Measurements from ENCODE around the gene EXOG.

EXOG gene

DNA sequence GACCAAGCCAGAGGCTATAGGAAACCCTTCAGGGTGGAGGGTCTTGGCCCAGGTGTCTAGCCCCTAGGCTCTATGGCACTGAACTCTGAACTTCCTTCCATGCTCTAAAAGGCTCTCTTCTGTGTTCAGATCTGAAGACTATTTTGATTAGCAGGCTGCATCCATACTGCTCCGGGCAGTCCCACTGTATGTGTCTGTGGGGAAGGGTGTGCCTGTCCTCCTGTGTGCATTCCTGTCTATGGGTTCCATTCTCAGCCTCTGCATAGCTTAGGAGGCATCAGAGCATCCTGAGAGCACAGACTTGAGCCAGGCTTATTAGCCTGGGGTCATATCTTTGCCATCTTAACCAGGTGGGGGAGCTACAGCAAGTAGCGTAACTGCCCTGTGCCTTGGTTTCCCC lies 38.0 kb downstream of the EXOG start:
- Histone ChIP-seq H3K9me3 (ENCODE audit: insufficient read depth, low read length) (no peaks in the 10 kb centered on the region), H3K4me3 (ENCODE audit: insufficient read depth, low read length, poor library complexity, severe bottlenecking) (no peak overlapping the region), H3K27ac (ENCODE audit: low read depth, low read length) (no peak overlapping the region), H2AFZ (ENCODE audit: low read depth, low read length, severe bottlenecking) (no peak overlapping the region), H3K27me3 (ENCODE audit: low read length) (no peaks in the 10 kb centered on the region), H3F3A (ENCODE audit: insufficient read depth) (no peaks in the 10 kb centered on the region), H3K9me2 (replicated peaks; ENCODE audit: insufficient read depth, low read length) (no peaks in the 10 kb centered on the region), H3K9ac (ENCODE audit: low read length) (no peak overlapping the region), H3K79me2 (ENCODE audit: insufficient read depth, low read length) (no peaks in the 10 kb centered on the region), H3K4me2 (ENCODE audit: low read depth, low read length, poor library complexity, severe bottlenecking) (no peak overlapping the region), H4K20me1 (ENCODE audit: low read depth, low read length) (no peaks in the 10 kb centered on the region), H3K36me3 (ENCODE audit: low read length) (no peaks in the 10 kb centered on the region)
- TF ChIP-seq, protein P1, sequence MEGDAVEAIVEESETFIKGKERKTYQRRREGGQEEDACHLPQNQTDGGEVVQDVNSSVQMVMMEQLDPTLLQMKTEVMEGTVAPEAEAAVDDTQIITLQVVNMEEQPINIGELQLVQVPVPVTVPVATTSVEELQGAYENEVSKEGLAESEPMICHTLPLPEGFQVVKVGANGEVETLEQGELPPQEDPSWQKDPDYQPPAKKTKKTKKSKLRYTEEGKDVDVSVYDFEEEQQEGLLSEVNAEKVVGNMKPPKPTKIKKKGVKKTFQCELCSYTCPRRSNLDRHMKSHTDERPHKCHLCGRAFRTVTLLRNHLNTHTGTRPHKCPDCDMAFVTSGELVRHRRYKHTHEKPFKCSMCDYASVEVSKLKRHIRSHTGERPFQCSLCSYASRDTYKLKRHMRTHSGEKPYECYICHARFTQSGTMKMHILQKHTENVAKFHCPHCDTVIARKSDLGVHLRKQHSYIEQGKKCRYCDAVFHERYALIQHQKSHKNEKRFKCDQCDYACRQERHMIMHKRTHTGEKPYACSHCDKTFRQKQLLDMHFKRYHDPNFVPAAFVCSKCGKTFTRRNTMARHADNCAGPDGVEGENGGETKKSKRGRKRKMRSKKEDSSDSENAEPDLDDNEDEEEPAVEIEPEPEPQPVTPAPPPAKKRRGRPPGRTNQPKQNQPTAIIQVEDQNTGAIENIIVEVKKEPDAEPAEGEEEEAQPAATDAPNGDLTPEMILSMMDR (IDR thresholded peaks at IDR 0.05; ENCODE audit: insufficient read depth, low read length, poor library complexity, severe bottlenecking): no peak
- TF ChIP-seq EZH2phosphoT487 (conservative IDR thresholded peaks at IDR 0.05; ENCODE audit: low read length): no peak

- H3K9me2 ChIP-seq (replicated peaks; ENCODE audit: insufficient read depth, low read length): no peaks in the 10 kb centered on the region
- H3K36me3 ChIP-seq (ENCODE audit: low read length): no peaks in the 10 kb centered on the region
- H3K9ac ChIP-seq (ENCODE audit: low read length): no peak overlapping the region
- H3K27me3 ChIP-seq (ENCODE audit: low read length): no peaks in the 10 kb centered on the region
- no peaks in the 10 kb centered on the region for H4K20me1 ChIP-seq (ENCODE audit: low read depth, low read length)
- H3F3A ChIP-seq (ENCODE audit: insufficient read depth): no peaks in the 10 kb centered on the region
- H3K4me2 ChIP-seq (ENCODE audit: low read depth, low read length, poor library complexity, severe bottlenecking): no peak overlapping the region
- H2AFZ ChIP-seq (ENCODE audit: low read depth, low read length, severe bottlenecking): no peak overlapping the region
- H3K27ac ChIP-seq (ENCODE audit: low read depth, low read length): no peak overlapping the region
- H3K4me3 ChIP-seq (ENCODE audit: insufficient read depth, low read length, poor library complexity, severe bottlenecking): no peak overlapping the region
- no peaks in the 10 kb centered on the region for H3K9me3 ChIP-seq (ENCODE audit: insufficient read depth, low read length)
- H3K79me2 ChIP-seq (ENCODE audit: insufficient read depth, low read length): no peaks in the 10 kb centered on the region
- TF ChIP-seq EZH2phosphoT487 (conservative IDR thresholded peaks at IDR 0.05; ENCODE audit: low read length): no peak
- TF ChIP-seq, protein P1 (IDR thresholded peaks at IDR 0.05; ENCODE audit: insufficient read depth, low read length, poor library complexity, severe bottlenecking): no peak
Observed at GRCh38 chr3:38534604-38535003, 38.5 kb downstream of the EXOG start.

DNA sequence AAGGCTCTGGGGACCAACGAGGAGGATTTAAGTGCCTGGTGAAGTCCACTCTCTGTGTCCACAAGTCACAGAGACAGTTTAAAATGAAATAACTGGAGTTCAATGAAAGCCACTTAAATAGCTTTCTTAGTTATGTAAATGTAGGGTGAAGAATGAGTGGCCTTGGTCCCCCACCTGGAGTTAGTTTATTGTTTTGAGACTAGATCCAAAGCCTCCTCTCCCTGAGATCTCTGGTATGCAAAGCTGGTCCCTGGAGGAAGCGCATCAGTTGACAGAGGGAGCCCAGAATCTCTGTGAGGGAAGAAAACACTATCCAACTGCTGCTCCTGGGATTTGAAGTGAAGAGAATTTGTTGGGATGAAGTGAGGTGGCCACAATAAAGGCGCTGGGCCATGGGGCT lies 40.5 kb downstream of the EXOG start:
- TF ChIP-seq, protein P1 (IDR thresholded peaks at IDR 0.05; ENCODE audit: insufficient read depth, low read length, poor library complexity, severe bottlenecking): no peak
- no peak for TF ChIP-seq EZH2phosphoT487 (conservative IDR thresholded peaks at IDR 0.05; ENCODE audit: low read length)
- Histone ChIP-seq H2AFZ (ENCODE audit: low read depth, low read length, severe bottlenecking) (no peak overlapping the region), H3K36me3 (ENCODE audit: low read length) (no peaks in the 10 kb centered on the region), H3K27me3 (ENCODE audit: low read length) (no peaks in the 10 kb centered on the region), H3F3A (ENCODE audit: insufficient read depth) (no peaks in the 10 kb centered on the region), H3K4me3 (ENCODE audit: insufficient read depth, low read length, poor library complexity, severe bottlenecking) (no peak overlapping the region), H3K27ac (ENCODE audit: low read depth, low read length) (no peak overlapping the region), H3K79me2 (ENCODE audit: insufficient read depth, low read length) (no peaks in the 10 kb centered on the region), H3K4me2 (ENCODE audit: low read depth, low read length, poor library complexity, severe bottlenecking) (no peak overlapping the region), H3K9me3 (ENCODE audit: insufficient read depth, low read length) (no peaks in the 10 kb centered on the region), H4K20me1 (ENCODE audit: low read depth, low read length) (no peaks in the 10 kb centered on the region), H3K9me2 (replicated peaks; ENCODE audit: insufficient read depth, low read length) (no peaks in the 10 kb centered on the region), H3K9ac (ENCODE audit: low read length) (no peak overlapping the region)

Data from SU-DHL-6 (cell line).